NCI-H1694 treated with DMSO at 0.1 percent for 48 hours (cell line): Measurements from ENCODE around the gene ZNF205.
"Not testable (repeated sequence)": the region's sequence is repeated elsewhere in the genome, so short reads cannot be mapped to it uniquely, and the experiment has no call there.

ENCODE experiments used
- DNase-seq: peaks from one replicate; lab custom pipeline; 2025; lab: John Stamatoyannopoulos, UW

The ZNF205 gene

GRCh38 chr16:3134338-3135125 is 22.1 kb downstream of the ZNF205 start, which contains the start of gene ZNF213:
Gene ZNF213, plus strand, starts transcription at chr16:3135029. Its CDS starts 2,252 bp downstream, at chr16:3137281.
- peak; percentile 96 for DNase-seq

- DNase-seq = no peak
Measured at GRCh38 chr16:3135126-3135715, 22.8 kb downstream of the ZNF205 start.

- DNase-seq = no peak
Measured at GRCh38 chr16:3137267-3137666, 24.9 kb downstream of the ZNF205 start.

DNA sequence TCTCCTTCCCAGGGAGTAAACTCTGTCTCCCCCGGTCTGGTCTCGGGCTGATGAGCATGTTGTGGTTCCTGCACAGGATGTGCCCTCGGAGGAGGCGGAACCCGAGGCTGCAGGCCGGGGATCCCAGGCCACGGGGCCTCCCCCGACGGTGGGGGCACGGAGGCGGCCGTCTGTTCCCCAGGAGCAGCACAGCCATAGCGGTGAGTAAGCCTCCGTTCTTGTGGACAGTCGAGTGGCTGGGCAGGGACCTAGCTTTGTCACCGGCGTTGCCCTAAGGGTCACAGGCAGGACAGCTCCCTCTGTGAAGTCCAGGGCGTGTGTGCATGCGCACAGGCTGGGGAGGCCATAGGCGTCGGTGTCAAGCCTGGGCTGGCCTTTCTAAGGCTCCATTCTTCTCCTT is 26.0 kb downstream of the ZNF205 start:
- no peak for DNase-seq

DNA sequence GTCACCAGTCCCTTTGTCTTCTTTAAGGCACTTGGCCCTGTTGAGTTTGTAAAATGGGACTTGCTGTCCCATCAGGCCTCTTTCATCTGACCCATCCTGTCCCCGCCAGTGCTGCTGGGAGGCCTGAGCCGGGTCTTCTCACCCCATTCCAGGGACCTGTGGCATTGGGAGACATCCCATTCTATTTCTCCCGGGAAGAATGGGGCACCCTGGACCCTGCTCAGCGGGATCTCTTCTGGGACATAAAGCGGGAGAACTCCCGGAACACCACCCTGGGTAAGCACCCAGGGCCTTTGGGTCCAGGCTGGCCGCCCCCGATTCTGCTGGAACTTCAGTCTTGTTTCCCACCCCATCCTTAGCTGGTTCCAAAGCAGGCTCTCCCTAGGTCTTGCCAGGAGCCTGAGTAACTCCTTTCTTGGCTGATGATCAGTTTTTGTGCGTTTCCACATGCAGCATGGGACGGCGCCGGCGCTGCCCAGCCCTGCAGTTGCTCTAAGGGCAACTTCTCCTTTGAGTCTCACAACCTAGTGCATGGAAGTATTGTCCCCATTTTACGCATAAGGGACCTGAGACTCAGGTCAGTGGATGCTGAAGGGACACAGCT is 26.5 kb downstream of the ZNF205 start:
- no peak for DNase-seq

DNA sequence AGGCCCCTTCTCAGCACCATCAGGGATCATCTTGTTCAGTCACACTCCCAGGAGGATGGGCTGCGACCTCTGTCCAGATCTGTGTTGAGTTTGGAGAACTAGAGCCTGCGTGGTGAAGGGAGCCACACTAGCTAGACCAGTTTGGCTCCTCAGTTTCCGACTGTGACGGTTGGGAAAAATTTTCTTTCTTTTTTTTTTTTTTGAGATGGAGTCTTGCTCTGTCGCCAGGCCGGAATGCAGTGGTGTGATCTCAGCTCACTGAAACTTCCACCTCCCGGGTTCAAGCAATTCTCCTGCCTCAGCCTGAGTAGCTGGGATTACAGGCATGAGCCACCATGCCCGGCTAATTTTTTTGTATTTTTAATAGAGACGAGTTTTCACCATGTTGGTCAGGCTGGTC is 27.2 kb downstream of the ZNF205 start:
- DNase-seq = not testable (repeated sequence)

DNA sequence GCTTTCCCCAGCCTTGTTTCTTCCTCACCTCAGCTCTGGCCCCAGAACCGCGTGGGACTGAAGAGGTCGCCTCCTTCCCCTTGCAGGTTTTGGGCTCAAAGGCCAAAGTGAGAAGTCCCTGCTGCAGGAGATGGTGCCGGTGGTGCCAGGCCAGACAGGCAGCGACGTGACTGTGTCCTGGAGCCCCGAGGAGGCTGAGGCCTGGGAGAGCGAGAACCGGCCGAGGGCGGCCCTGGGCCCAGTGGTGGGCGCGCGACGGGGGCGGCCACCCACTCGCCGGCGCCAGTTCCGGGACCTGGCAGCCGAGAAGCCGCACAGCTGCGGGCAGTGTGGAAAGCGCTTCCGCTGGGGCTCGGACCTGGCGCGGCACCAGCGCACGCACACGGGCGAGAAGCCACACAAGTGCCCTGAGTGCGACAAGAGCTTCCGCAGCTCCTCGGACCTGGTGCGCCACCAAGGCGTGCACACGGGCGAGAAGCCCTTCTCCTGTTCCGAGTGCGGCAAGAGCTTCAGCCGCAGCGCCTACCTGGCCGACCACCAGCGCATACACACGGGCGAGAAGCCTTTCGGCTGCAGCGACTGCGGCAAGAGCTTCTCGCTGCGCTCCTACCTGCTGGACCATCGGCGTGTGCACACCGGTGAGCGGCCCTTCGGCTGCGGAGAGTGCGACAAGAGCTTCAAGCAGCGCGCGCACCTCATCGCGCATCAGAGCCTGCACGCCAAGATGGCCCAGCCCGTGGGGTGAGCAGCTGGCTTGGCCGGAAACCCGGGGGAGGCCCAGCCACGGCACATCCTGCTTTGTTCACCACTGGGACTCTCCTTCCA is 28.4 kb downstream of the ZNF205 start:
- DNase-seq = no peak

- DNase-seq = no peak
Measured at GRCh38 chr16:3141781-3142311, 29.5 kb downstream of the ZNF205 start.

DNA sequence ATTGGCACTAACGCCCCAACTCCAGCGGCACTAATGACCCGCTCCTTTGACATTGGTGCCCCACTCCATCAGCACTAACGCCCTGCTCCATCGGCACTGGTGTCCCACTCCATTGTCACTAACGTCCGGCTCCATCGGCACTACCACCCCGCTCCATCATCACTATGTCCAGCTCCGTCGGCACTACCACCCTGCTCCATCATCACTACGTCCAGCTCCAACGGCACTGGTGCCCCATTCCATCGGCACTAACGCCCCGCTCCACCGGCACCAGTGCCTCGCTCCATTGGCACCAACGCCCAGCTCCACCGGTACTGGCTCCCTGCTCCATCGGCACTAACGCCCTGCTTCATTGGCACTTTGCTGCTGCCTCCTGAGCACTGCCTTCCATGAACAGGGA is 29.9 kb downstream of the ZNF205 start:
- DNase-seq = no peak

GRCh38 chr16:3142770-3143169 is 30.4 kb downstream of the ZNF205 start:
- no peak for DNase-seq

- DNase-seq = no peak
Measured at GRCh38 chr16:3143189-3143588, 30.8 kb downstream of the ZNF205 start.

DNA sequence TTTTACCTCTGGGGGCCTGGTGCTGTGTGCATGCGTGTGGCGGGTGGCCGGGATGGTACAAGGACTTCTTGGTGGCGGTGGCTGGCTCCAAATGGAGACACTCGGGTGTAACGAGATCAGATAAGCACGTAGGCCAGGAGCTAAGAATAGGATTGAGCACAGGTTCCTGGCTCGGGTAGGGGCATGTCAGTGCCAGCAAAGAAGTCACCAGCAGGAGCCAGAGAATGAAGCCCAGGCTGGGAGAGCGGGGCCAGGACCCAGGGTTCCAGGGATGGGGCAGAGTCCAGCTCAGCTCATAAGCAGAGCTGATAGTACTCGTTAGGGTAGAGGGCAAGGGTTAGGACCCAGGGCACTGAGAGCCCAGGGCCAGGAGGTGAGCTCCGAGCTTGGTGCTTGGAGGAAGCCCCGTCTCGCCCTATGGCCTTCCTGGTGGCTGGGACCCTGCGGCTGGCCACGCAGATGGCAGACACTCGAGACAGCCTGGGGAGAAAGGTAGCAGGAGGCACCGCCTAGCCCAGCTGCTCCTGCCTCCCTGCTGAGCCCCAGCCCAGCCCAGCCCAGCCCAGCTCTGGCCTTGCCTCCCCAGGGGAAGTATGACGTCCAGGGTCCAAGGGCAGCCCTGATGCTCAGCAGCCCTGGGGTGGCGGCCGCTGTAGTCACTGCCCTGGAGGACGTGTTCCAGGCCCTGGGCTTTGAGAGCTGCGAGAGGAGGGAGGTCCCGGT is 31.4 kb downstream of the ZNF205 start:
- DNase-seq = no peak

GRCh38 chr16:3144321-3144983 is 32.1 kb downstream of the ZNF205 start:
- no peak for DNase-seq

DNA sequence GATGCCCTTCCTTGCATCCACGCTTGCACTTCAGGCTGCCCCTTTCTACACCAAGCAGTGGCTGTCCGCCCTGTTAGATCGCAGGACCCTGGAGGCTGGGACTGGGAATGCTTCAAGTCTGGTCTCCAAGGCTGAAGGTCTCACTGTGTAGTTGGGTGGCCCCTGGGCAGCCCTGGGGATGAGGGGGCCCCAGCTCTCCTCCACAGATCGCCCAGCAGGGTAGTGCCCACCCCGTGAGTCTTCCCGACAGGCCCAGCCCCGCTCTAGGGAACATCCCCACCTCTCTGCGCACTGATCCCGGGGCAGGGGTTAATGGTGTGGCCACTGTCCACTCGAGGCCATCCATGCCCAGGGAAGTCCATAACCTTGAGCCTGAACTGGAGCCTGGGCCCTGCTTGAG is 32.8 kb downstream of the ZNF205 start:
- no peak for DNase-seq

DNA sequence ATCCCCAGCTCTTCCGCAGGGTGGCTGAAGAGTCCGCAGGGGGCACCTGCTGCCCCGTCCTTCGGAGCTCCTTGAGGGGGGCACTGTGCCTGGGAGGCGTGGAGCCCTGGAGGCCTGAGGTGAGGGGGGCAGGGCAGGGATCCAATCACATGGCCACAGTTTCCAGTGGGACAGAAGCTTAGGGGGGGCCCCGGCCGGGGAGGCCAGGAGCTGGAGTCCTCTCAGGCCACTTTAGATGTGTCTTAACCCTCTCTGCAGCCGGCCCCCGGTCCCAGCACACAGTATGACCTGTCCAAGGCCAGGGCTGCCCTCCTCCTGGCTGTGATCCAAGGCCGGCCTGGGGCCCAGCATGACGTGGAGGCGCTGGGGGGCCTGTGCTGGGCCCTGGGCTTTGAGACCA is 33.3 kb downstream of the ZNF205 start:
- no peak for DNase-seq

- DNase-seq = no peak
Measured at GRCh38 chr16:3147046-3147756, 34.8 kb downstream of the ZNF205 start.

DNA sequence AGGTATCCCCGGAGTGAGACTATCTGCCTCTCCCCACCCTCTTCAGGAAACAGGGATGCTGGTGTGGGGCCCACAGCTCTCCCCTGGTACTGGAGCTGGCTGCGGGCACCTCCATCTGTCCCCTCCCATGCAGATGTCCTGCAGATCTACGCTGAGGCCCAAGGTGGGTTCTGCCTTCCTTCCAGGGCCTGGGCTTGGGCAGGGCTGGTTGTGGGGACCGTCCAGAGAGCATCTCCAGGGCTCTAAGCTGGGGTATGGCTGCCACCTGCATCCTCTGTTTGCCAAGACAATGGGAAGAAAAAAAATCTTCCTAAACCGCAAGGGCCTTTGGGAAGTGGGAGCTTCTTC is 35.3 kb downstream of the ZNF205 start:
- no peak for DNase-seq

DNA sequence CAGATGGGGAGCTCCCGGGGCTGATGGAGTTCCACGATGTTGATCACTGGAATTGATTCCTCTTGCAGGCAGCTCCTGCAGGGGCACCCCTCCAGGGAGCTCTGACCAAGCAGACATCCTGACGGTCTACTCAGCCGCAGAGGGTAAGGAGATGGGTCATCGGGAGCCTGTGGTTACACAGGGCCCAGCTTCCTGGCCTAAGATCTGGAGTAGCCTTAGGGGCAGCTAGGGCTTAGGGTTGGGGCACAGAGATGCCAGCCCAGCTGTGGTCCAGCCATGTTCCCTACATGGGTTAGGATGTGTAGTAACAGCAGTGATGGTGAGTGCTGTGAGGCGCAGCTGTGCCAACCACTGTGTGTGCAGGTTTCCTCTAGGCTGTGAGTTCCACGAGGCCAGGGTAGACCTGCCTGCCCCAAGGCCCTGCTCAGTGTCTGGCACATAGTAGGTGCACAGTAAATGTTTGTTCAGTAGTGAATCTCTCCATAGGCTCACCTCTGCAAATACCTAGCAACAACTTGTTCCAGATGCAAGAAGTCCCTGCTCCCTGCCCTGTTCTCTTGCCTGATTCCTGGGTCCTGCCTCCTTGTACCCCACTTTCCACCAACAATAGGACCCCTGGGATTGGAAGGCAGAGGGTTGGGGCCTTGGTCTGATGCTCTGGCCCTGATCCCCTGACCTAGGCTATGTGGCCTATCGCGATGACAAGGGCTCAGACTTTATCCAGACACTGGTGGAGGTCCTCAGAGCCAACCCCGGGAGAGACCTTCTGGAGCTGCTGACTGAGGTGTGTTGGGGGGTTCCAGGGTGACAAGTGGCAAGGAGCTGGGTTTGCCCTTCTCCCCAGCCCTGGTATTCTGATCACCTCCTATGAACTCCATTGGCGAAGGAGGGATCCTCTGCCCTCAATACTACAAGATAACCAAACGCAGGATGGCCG is 36.1 kb downstream of the ZNF205 start:
- DNase-seq = no peak

- DNase-seq = no peak
Measured at GRCh38 chr16:3149193-3149530, 36.8 kb downstream of the ZNF205 start.
